SK-N-SH (cell line): Measurements from ENCODE around the gene GEN1.

Source experiments
- EP300 ChIP-seq, 2 experiments: IDR thresholded peaks; 2 replicates each; pipeline versions ENCODE4 v1.4.0 to v1.6.1; 2012; ENCODE audit warnings: borderline replicate concordance in 1 of 2, low read depth in 1 of 2, low read length in 1 of 2
- NFIC ChIP-seq: IDR thresholded peaks from 2 replicates; pipeline ENCODE4 v1.4.0; 2012; ENCODE audit warnings: borderline replicate concordance
- POLR2AphosphoS5 ChIP-seq: IDR thresholded peaks from 2 replicates; pipeline ENCODE4 v1.6.1; 2012; ENCODE audit warnings: low read depth, low read length
- TF ChIP-seq, protein P1 (sequence below): fragments of 150-350 bp; IDR thresholded peaks from 2 replicates; pipeline ENCODE4 v1.6.1; 2016; ENCODE audit warnings: mild to moderate bottlenecking, low read depth, low read length
- TF ChIP-seq, protein P2 (sequence below): IDR thresholded peaks from 2 replicates; pipeline ENCODE4 v1.6.1; 2012; ENCODE audit warnings: mild to moderate bottlenecking, low read depth, low read length, moderate library complexity
- TF ChIP-seq, protein P3 (sequence below): fragments of 200-600 bp; sonication (generic); IDR thresholded peaks from 2 replicates; pipeline ENCODE4 v1.6.1; 2017; ENCODE audit warnings: antibody characterized with exemption, mild to moderate bottlenecking, moderate library complexity
- TF ChIP-seq, protein P4 (sequence below): IDR thresholded peaks from 2 replicates; pipeline ENCODE4 v1.4.0; 2012; ENCODE audit warnings: low read depth, borderline replicate concordance

DNA sequence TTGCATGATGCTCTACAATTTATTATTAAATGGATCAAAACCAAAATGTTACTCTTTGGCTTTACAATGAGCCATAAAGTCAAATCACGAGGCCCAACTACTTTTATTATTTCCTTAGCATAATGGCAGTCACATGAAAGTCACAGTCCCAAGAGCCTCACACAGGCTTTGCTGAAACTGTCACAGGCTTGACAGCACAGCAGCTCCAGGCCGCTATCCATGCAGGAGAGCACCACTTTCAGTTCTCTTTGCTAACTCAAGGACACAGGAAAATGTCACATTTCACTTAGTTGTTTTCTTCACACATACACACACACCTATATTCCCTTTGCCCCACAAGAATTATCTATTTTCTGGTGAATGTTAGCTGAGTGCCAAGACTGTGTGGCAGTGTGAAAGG lies 51.2 kb downstream of the GEN1 start:
- TF ChIP-seq EP300 (IDR thresholded peaks at IDR 0.05; ENCODE audit: borderline replicate concordance in 1 of 2, low read depth in 1 of 2, low read length in 1 of 2): no peak
- TF ChIP-seq, protein P1, sequence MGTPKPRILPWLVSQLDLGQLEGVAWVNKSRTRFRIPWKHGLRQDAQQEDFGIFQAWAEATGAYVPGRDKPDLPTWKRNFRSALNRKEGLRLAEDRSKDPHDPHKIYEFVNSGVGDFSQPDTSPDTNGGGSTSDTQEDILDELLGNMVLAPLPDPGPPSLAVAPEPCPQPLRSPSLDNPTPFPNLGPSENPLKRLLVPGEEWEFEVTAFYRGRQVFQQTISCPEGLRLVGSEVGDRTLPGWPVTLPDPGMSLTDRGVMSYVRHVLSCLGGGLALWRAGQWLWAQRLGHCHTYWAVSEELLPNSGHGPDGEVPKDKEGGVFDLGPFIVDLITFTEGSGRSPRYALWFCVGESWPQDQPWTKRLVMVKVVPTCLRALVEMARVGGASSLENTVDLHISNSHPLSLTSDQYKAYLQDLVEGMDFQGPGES: no peak
- TF ChIP-seq POLR2AphosphoS5: no peak
- TF ChIP-seq, protein P2, sequence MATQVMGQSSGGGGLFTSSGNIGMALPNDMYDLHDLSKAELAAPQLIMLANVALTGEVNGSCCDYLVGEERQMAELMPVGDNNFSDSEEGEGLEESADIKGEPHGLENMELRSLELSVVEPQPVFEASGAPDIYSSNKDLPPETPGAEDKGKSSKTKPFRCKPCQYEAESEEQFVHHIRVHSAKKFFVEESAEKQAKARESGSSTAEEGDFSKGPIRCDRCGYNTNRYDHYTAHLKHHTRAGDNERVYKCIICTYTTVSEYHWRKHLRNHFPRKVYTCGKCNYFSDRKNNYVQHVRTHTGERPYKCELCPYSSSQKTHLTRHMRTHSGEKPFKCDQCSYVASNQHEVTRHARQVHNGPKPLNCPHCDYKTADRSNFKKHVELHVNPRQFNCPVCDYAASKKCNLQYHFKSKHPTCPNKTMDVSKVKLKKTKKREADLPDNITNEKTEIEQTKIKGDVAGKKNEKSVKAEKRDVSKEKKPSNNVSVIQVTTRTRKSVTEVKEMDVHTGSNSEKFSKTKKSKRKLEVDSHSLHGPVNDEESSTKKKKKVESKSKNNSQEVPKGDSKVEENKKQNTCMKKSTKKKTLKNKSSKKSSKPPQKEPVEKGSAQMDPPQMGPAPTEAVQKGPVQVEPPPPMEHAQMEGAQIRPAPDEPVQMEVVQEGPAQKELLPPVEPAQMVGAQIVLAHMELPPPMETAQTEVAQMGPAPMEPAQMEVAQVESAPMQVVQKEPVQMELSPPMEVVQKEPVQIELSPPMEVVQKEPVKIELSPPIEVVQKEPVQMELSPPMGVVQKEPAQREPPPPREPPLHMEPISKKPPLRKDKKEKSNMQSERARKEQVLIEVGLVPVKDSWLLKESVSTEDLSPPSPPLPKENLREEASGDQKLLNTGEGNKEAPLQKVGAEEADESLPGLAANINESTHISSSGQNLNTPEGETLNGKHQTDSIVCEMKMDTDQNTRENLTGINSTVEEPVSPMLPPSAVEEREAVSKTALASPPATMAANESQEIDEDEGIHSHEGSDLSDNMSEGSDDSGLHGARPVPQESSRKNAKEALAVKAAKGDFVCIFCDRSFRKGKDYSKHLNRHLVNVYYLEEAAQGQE: no peak
- TF ChIP-seq, protein P3, sequence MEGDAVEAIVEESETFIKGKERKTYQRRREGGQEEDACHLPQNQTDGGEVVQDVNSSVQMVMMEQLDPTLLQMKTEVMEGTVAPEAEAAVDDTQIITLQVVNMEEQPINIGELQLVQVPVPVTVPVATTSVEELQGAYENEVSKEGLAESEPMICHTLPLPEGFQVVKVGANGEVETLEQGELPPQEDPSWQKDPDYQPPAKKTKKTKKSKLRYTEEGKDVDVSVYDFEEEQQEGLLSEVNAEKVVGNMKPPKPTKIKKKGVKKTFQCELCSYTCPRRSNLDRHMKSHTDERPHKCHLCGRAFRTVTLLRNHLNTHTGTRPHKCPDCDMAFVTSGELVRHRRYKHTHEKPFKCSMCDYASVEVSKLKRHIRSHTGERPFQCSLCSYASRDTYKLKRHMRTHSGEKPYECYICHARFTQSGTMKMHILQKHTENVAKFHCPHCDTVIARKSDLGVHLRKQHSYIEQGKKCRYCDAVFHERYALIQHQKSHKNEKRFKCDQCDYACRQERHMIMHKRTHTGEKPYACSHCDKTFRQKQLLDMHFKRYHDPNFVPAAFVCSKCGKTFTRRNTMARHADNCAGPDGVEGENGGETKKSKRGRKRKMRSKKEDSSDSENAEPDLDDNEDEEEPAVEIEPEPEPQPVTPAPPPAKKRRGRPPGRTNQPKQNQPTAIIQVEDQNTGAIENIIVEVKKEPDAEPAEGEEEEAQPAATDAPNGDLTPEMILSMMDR: no peak
- TF ChIP-seq, protein P4, sequence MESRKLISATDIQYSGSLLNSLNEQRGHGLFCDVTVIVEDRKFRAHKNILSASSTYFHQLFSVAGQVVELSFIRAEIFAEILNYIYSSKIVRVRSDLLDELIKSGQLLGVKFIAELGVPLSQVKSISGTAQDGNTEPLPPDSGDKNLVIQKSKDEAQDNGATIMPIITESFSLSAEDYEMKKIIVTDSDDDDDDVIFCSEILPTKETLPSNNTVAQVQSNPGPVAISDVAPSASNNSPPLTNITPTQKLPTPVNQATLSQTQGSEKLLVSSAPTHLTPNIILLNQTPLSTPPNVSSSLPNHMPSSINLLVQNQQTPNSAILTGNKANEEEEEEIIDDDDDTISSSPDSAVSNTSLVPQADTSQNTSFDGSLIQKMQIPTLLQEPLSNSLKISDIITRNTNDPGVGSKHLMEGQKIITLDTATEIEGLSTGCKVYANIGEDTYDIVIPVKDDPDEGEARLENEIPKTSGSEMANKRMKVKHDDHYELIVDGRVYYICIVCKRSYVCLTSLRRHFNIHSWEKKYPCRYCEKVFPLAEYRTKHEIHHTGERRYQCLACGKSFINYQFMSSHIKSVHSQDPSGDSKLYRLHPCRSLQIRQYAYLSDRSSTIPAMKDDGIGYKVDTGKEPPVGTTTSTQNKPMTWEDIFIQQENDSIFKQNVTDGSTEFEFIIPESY: no peak
- TF ChIP-seq NFIC: no peak
